Loucy (cell line): Measurements from ENCODE around the gene PLA2G4D.

ENCODE experiments used
- H2AFZ ChIP-seq: fragments of 200-600 bp; sonication (generic); 2 replicates; pipeline ENCODE4 v1.6.0; 2016; ENCODE audit warnings: antibody characterized with exemption, mild to moderate bottlenecking, low read length, moderate library complexity
- H3F3A ChIP-seq: fragments of 200-600 bp; 2 replicates; pipeline ENCODE4 v1.6.0; 2016; ENCODE audit warnings: antibody characterized with exemption, low read depth, mild to moderate bottlenecking
- H3K27me3 ChIP-seq: fragments of 200-600 bp; sonication (generic); 2 replicates; pipeline ENCODE4 v1.6.1; 2014; ENCODE audit warnings: low read length, mild to moderate bottlenecking; ENCODE audit not compliant: insufficient read depth, poor library complexity, severe bottlenecking
- H3K36me3 ChIP-seq: fragments of 200-600 bp; sonication (generic); 2 replicates; pipeline ENCODE4 v1.6.1; 2016; ENCODE audit warnings: low read length; ENCODE audit not compliant: insufficient read depth
- H3K4me1 ChIP-seq: fragments of 200-600 bp; sonication (generic); 2 replicates; pipeline ENCODE4 v1.5.1; 2014; ENCODE audit warnings: low read length, mild to moderate bottlenecking; ENCODE audit not compliant: insufficient read depth, poor library complexity, severe bottlenecking
- H3K4me2 ChIP-seq: fragments of 200-600 bp; sonication (generic); 2 replicates; pipeline ENCODE4 v1.6.0; 2014; ENCODE audit warnings: antibody characterized with exemption, low read length, low read depth, mild to moderate bottlenecking; ENCODE audit not compliant: poor library complexity, severe bottlenecking
- H3K4me3 ChIP-seq: fragments of 200-600 bp; sonication (generic); 2 replicates; pipeline ENCODE4 v1.5.1; 2014; ENCODE audit warnings: low read length, mild to moderate bottlenecking, mixed read lengths; ENCODE audit not compliant: poor library complexity, severe bottlenecking
- H3K79me2 ChIP-seq: fragments of 200-600 bp; sonication (generic); 2 replicates; pipeline ENCODE4 v1.6.1; 2014; ENCODE audit warnings: low read length; ENCODE audit not compliant: insufficient read depth
- H3K9ac ChIP-seq: fragments of 200-600 bp; sonication (generic); 2 replicates; pipeline ENCODE4 v1.6.0; 2014; ENCODE audit warnings: mild to moderate bottlenecking, low read depth, low read length, moderate library complexity; ENCODE audit not compliant: poor library complexity, severe bottlenecking
- H3K9me2 ChIP-seq: fragments of 200-600 bp; sonication (generic); replicated peaks from 2 replicates; pipeline ENCODE4 v1.6.1; 2016; ENCODE audit warnings: low read depth, low read length, mixed read lengths
- H3K9me3 ChIP-seq: fragments of 200-600 bp; sonication (generic); 2 replicates; pipeline ENCODE4 v1.6.1; 2014; ENCODE audit warnings: mild to moderate bottlenecking, antibody characterized with exemption, low read length, low read depth; ENCODE audit not compliant: insufficient read depth
- H4K20me1 ChIP-seq: fragments of 200-600 bp; sonication (generic); 2 replicates; pipeline ENCODE4 v1.6.0; 2014; ENCODE audit warnings: antibody characterized with exemption, low read length, mild to moderate bottlenecking; ENCODE audit not compliant: insufficient read depth, poor library complexity, severe bottlenecking
- CTCF ChIP-seq: fragments of 200-600 bp; sonication (generic); conservative IDR thresholded peaks from 2 replicates; pipeline ENCODE4 v1.5.1; 2014; ENCODE audit warnings: mild to moderate bottlenecking, antibody characterized with exemption, low read length
- EZH2phosphoT487 ChIP-seq: fragments of 200-600 bp; IDR thresholded peaks from 2 replicates; pipeline ENCODE4 v1.6.1; 2018; ENCODE audit warnings: antibody characterized with exemption, mild to moderate bottlenecking, moderate library complexity, borderline replicate concordance

The PLA2G4D gene

GRCh38 chr15:42083916-42084315 lies 10.4 kb downstream of the PLA2G4D start:
- Histone ChIP-seq H4K20me1 (no peaks in the 10 kb centered on the region), H3K4me2 (peak overlapping the region; percentile 3), H3K9me2 (no peaks in the 10 kb centered on the region), H3K4me1 (no peaks in the 10 kb centered on the region), H2AFZ (no peak overlapping the region), H3K79me2 (no peaks in the 10 kb centered on the region), H3K27me3 (no peaks in the 10 kb centered on the region), H3K9ac (no peak overlapping the region), H3K4me3 (no peak overlapping the region), H3K9me3 (no peaks in the 10 kb centered on the region), H3F3A (no peaks in the 10 kb centered on the region), H3K36me3 (no peaks in the 10 kb centered on the region)
- TF ChIP-seq EZH2phosphoT487 = no peak
- TF ChIP-seq CTCF = no peak

- Histone ChIP-seq H3K9me2 (no peaks in the 10 kb centered on the region), H3F3A (no peaks in the 10 kb centered on the region), H3K4me3 (no peak overlapping the region), H3K4me2 (no peak overlapping the region), H3K27me3 (no peaks in the 10 kb centered on the region), H3K36me3 (no peaks in the 10 kb centered on the region), H2AFZ (no peak overlapping the region), H3K79me2 (no peaks in the 10 kb centered on the region), H3K9ac (no peak overlapping the region), H3K9me3 (no peaks in the 10 kb centered on the region), H3K4me1 (no peaks in the 10 kb centered on the region), H4K20me1 (no peaks in the 10 kb centered on the region)
- TF ChIP-seq CTCF (no peak), EZH2phosphoT487 (no peak)
These were observed 10.8 kb downstream of the PLA2G4D start for GRCh38 chr15:42083605-42083908.

GRCh38 chr15:42082823-42083604 lies 11.3 kb downstream of the PLA2G4D start:
- no peaks in the 10 kb centered on the region for H3K79me2 ChIP-seq
- no peak overlapping the region for H3K4me3 ChIP-seq
- no peaks in the 10 kb centered on the region for H4K20me1 ChIP-seq
- no peaks in the 10 kb centered on the region for H3K27me3 ChIP-seq
- no peaks in the 10 kb centered on the region for H3K9me3 ChIP-seq
- no peaks in the 10 kb centered on the region for H3K36me3 ChIP-seq
- H3F3A ChIP-seq = no peaks in the 10 kb centered on the region
- H3K9me2 ChIP-seq = no peaks in the 10 kb centered on the region
- H3K9ac ChIP-seq = no peak overlapping the region
- H3K4me1 ChIP-seq = no peaks in the 10 kb centered on the region
- H2AFZ ChIP-seq = no peak overlapping the region
- TF ChIP-seq CTCF (no peak), EZH2phosphoT487 (no peak)
- no peak overlapping the region for H3K4me2 ChIP-seq
